HCT116 (cell line): ENCODE measurements around the gene CKS1B. TPM values are rescaled to one million over a fixed set of nuclear protein-coding genes. Genes with fewer than 3 reads are reported as not detected.

Experiments used
- ATAC-seq: fragments of 200-7000 bp; cut with Tn5 transposase; 2 replicates; pipeline ENCODE4 v1.9.1; 2020; ENCODE audit warnings: mild to moderate bottlenecking, moderate library complexity
- BruUV-seq: library from RNA; stranded (reverse); fragments of 400-500 nt; replicated peaks from 2 replicates; lab custom pipeline; 2021; lab: Mats Ljungman, UMichigan
- CTCF ChIA-PET: fragments of 300-600 bp; sonication (Branson Sonifier 250); formaldehyde crosslinking; loops from one replicate; lab custom pipeline; 2021; ENCODE audit warnings: antibody characterized with exemption; lab: Charles Lee
- POLR2A ChIA-PET: fragments of 300-600, 350-600 bp; sonication (Branson Sonifier 250); formaldehyde crosslinking; loops from one replicate; lab custom pipeline; 2021; ENCODE audit warnings: antibody characterized with exemption; lab: Charles Lee
- RAD21 ChIA-PET, 2 experiments: fragments of 300-600 bp; sonication (Branson Sonifier 250); formaldehyde crosslinking; loops; one replicate each; lab custom pipeline; 2023; ENCODE audit warnings: low total read pairs in 2 of 2; ENCODE audit not compliant: uncharacterized antibody in 2 of 2, unreplicated experiment in 2 of 2, low non-redundant PET in 1 of 2; lab: Charles Lee
- DNase-seq: peaks from one replicate; pipeline ENCODE4 v3.0.0-alpha.2; 2010; ENCODE audit warnings: low read depth, low spot score
- H2AFZ ChIP-seq: fragments of 200-600 bp; shearing (Covaris generic), sonication (generic); 2 replicates; pipeline ENCODE4 v1.6.1; 2017; ENCODE audit warnings: low read depth, mixed run types, mixed read lengths, antibody characterized with exemption, low read length; ENCODE audit not compliant: poor library complexity, severe bottlenecking
- H3K27ac ChIP-seq: 2 replicates; pipeline ENCODE4 v1.5.1; 2012; ENCODE audit warnings: low read depth, low read length
- H3K27me3 ChIP-seq: fragments of 200-600 bp; sonication (generic); 2 replicates; pipeline ENCODE4 v1.6.1; 2016; ENCODE audit warnings: mixed run types, low read length, mixed read lengths; ENCODE audit not compliant: insufficient read depth
- H3K36me3 ChIP-seq, 2 experiments: fragments of 200-500 bp in 1 of 2; fragments of 200-600 bp in 1 of 2; sonication (Bioruptor generic) in 1 of 2; sonication (generic) in 1 of 2; 2 replicates each; pipeline versions ENCODE4 v1.5.1 to v1.6.1; 2014 to 2016; ENCODE audit warnings: low read length in 2 of 2, inconsistent platforms in 1 of 2, mixed read lengths in 1 of 2, mixed run types in 1 of 2; ENCODE audit not compliant: insufficient read depth in 2 of 2, control insufficient read depth in 1 of 2
- H3K4me1 ChIP-seq, 2 experiments: fragments of 200-600 bp in 1 of 2; sonication (generic) in 1 of 2; 2 replicates each; pipeline versions ENCODE4 v1.5.1 to v1.6.1; 2012 to 2017; ENCODE audit warnings: low read length in 2 of 2, inconsistent platforms in 1 of 2, mild to moderate bottlenecking in 1 of 2, mixed read lengths in 1 of 2, mixed run types in 1 of 2, moderate library complexity in 1 of 2; ENCODE audit not compliant: insufficient read depth in 2 of 2, control insufficient read depth in 1 of 2
- H3K4me2 ChIP-seq: fragments of 200-600 bp; sonication (generic); 2 replicates; pipeline ENCODE4 v1.6.1; 2017; ENCODE audit warnings: mixed run types, low read length, mixed read lengths
- H3K4me3 ChIP-seq, 2 experiments: fragments of 200-600 bp in 1 of 2; sonication (generic) in 1 of 2; replicated peaks in 1 of 2; 2 replicates each; pipeline ENCODE4 v1.5.1; 2011 to 2016; ENCODE audit warnings: low read length in 2 of 2, control low read depth in 1 of 2, low read depth in 1 of 2, mild to moderate bottlenecking in 1 of 2, mixed read lengths in 1 of 2, mixed run types in 1 of 2
- H3K79me2 ChIP-seq: fragments of 200-600 bp; sonication (generic); 2 replicates; pipeline ENCODE4 v1.6.1; 2017; ENCODE audit warnings: mild to moderate bottlenecking, mixed run types, low read length, moderate library complexity, mixed read lengths; ENCODE audit not compliant: insufficient read depth
- H3K9ac ChIP-seq: fragments of 200-600 bp; sonication (generic); 2 replicates; pipeline ENCODE4 v1.6.1; 2016; ENCODE audit warnings: low read length, mixed read lengths
- H3K9me2 ChIP-seq: fragments of 200-600 bp; sonication (generic), shearing (Covaris generic); 2 replicates; pipeline ENCODE4 v1.6.1; 2017; ENCODE audit warnings: mixed run types, mild to moderate bottlenecking, moderate library complexity; ENCODE audit not compliant: insufficient read depth
- H3K9me3 ChIP-seq, 2 experiments: fragments of 200-500 bp in 1 of 2; fragments of 200-600 bp in 1 of 2; sonication (Bioruptor generic) in 1 of 2; sonication (generic) in 1 of 2; 2 replicates each; pipeline ENCODE4 v1.6.1; 2014 to 2017; ENCODE audit warnings: low read length in 2 of 2, mixed read lengths in 2 of 2, inconsistent platforms in 1 of 2, low read depth in 1 of 2, mild to moderate bottlenecking in 1 of 2, mixed run types in 1 of 2, moderate library complexity in 1 of 2; ENCODE audit not compliant: control insufficient read depth in 1 of 2, insufficient read depth in 1 of 2
- H4K20me1 ChIP-seq: fragments of 200-600 bp; sonication (generic), shearing (Covaris generic); 2 replicates; pipeline ENCODE4 v1.6.1; 2017; ENCODE audit warnings: mixed run types, mild to moderate bottlenecking, moderate library complexity; ENCODE audit not compliant: insufficient read depth
- EZH2phosphoT487 ChIP-seq: fragments of 200-600 bp; IDR thresholded peaks from 2 replicates; pipeline ENCODE4 v1.6.1; 2018; ENCODE audit warnings: antibody characterized with exemption, borderline replicate concordance
- JUND ChIP-seq: IDR thresholded peaks from 2 replicates; pipeline ENCODE4 v1.6.1; 2012
- POLR2AphosphoS5 ChIP-seq: IDR thresholded peaks from 2 replicates; pipeline ENCODE4 v1.6.1; 2011; ENCODE audit warnings: mild to moderate bottlenecking, low read depth, low read length, moderate library complexity
- RAD21 ChIP-seq: IDR thresholded peaks from 2 replicates; pipeline ENCODE4 v1.6.1; 2012; ENCODE audit warnings: low read depth, mild to moderate bottlenecking
- SIN3A ChIP-seq: IDR thresholded peaks from 2 replicates; pipeline ENCODE4 v1.6.1; 2012; ENCODE audit warnings: low read depth
- SRF ChIP-seq: IDR thresholded peaks from 2 replicates; pipeline ENCODE4 v1.6.1; 2012; ENCODE audit warnings: low read depth
- YY1 ChIP-seq: IDR thresholded peaks from 2 replicates; pipeline ENCODE4 v1.6.1; 2011; ENCODE audit warnings: low read length, low read depth, moderate library complexity, mild to moderate bottlenecking; ENCODE audit not compliant: insufficient replicate concordance; ENCODE audit errors: extremely low read depth
- intact Hi-C: fragments of 100-400 bp; cut with micrococcal nuclease; formaldehyde crosslinking; loops from 2 replicates; pipeline ENCODE4 v1.10.0; 2022
- total RNA-seq: library from RNA; stranded (reverse); gene quantifications from one replicate; pipeline ENCODE4 v1.2.1, GENCODE V29; 2021; ENCODE audit not compliant: unreplicated experiment
- TF ChIP-seq, protein P1 (sequence below), 3 experiments: fragments of 200-600 bp in 1 of 3; sonication (generic) in 1 of 3; IDR thresholded peaks in 2 of 3; conservative IDR thresholded peaks in 1 of 3; 2 replicates each; pipeline ENCODE4 v1.5.1; 2012 to 2017; ENCODE audit warnings: low read depth in 2 of 3, low read length in 2 of 3, antibody characterized with exemption in 1 of 3, borderline replicate concordance in 1 of 3, control low read depth in 1 of 3, mild to moderate bottlenecking in 1 of 3, mixed read lengths in 1 of 3, mixed run types in 1 of 3, moderate library complexity in 1 of 3; ENCODE audit not compliant: insufficient read depth in 1 of 3
- TF ChIP-seq, protein P2 (sequence below): IDR thresholded peaks from 2 replicates; pipeline ENCODE4 v1.6.1; 2011; ENCODE audit warnings: mild to moderate bottlenecking, low read length, moderate library complexity; ENCODE audit not compliant: insufficient replicate concordance; ENCODE audit errors: extremely low read depth

The CKS1B gene
- total RNA-seq, 1 experiment from 2014 or later = 229 TPM

DNA sequence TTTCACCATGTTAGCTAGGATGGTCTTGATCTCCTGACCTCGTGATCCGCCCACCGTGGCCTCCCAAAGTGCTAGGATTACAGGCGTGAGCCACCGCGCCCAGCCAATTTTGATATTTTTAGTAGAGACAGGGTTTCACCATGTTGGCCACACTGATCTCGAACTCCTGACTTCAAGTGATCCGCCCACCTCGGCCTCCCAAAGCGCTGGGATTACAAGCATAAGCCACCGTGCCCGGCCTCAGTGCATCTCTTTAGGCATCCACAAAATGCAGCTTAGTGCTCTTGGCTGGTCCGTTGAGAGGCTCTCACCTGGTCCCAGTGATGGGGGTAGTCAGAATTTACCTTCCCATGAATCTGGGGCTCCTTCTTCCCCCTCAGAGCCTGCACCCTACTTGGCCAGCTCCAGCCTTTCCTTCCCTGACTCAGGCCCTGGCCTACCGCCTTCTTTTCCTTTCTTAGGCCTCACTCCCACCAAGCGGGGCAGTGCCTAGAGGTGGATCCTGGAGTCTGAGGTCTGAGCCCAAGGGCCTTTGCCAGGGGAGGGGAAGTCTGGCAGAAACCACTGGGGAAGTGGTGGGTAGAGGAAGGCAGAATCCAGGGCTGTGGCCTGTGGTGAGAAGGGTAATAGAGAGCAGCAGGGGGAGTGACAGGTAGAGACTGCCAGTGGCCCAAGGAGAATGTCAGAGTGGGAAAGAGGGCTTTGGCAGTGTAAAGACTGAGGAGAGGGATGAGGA lies 22.7 kb downstream of the CKS1B start:
- RAD21 ChIA-PET = no interaction called here
- POLR2A ChIA-PET = no interaction called here
- no TSS peak for BruUV-seq

More for the DNA sequence above, 22.7 kb downstream of the CKS1B start:
- intact Hi-C loops = loop anchor here (5.0 kb wide), 1 partner anchor 35 kb away; the partner anchor contains the start of gene PYGO2
- H3K27ac ChIP-seq = no peak overlapping the region
- no peak for ATAC-seq
- no peak for TF ChIP-seq EZH2phosphoT487
- TF ChIP-seq SIN3A = no peak
- no peak for TF ChIP-seq SRF
- TF ChIP-seq RAD21 = no peak
- no peak for TF ChIP-seq POLR2AphosphoS5
- no peak for TF ChIP-seq JUND
- TF ChIP-seq, protein P1, sequence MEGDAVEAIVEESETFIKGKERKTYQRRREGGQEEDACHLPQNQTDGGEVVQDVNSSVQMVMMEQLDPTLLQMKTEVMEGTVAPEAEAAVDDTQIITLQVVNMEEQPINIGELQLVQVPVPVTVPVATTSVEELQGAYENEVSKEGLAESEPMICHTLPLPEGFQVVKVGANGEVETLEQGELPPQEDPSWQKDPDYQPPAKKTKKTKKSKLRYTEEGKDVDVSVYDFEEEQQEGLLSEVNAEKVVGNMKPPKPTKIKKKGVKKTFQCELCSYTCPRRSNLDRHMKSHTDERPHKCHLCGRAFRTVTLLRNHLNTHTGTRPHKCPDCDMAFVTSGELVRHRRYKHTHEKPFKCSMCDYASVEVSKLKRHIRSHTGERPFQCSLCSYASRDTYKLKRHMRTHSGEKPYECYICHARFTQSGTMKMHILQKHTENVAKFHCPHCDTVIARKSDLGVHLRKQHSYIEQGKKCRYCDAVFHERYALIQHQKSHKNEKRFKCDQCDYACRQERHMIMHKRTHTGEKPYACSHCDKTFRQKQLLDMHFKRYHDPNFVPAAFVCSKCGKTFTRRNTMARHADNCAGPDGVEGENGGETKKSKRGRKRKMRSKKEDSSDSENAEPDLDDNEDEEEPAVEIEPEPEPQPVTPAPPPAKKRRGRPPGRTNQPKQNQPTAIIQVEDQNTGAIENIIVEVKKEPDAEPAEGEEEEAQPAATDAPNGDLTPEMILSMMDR (IDR thresholded peaks at IDR 0.05 in 2 of 3, conservative IDR thresholded peaks at IDR 0.05 in 1 of 3; ENCODE audit: borderline replicate concordance in 1 of 3, insufficient read depth in 1 of 3, low read depth in 2 of 3, low read length in 2 of 3) = no peak
- TF ChIP-seq YY1 = no peak
- TF ChIP-seq, protein P2, sequence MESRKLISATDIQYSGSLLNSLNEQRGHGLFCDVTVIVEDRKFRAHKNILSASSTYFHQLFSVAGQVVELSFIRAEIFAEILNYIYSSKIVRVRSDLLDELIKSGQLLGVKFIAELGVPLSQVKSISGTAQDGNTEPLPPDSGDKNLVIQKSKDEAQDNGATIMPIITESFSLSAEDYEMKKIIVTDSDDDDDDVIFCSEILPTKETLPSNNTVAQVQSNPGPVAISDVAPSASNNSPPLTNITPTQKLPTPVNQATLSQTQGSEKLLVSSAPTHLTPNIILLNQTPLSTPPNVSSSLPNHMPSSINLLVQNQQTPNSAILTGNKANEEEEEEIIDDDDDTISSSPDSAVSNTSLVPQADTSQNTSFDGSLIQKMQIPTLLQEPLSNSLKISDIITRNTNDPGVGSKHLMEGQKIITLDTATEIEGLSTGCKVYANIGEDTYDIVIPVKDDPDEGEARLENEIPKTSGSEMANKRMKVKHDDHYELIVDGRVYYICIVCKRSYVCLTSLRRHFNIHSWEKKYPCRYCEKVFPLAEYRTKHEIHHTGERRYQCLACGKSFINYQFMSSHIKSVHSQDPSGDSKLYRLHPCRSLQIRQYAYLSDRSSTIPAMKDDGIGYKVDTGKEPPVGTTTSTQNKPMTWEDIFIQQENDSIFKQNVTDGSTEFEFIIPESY = no peak
- TF ChIP-seq, all 23 proteins: peak for 0
- Histone ChIP-seq H3K4me2 (no peak overlapping the region), H3K36me3 (no peaks in the 10 kb centered on the region), H3K4me3 (no peak overlapping the region), H4K20me1 (no peaks in the 10 kb centered on the region), H3K4me1 (peaks cover 28 to 76% of the 10 kb centered on the region in 2 experiments), H3K9me2 (no peaks in the 10 kb centered on the region), H2AFZ (no peak overlapping the region), H3K27me3 (no peaks in the 10 kb centered on the region), H3K9me3 (no peaks in the 10 kb centered on the region), H3K9ac (no peak overlapping the region), H3K79me2 (no peaks in the 10 kb centered on the region)
- no peak for DNase-seq
- CTCF ChIA-PET = interaction anchor here (2.0 to 2.9 kb wide), 2 partner anchors 20 to 26 kb away, joined by 5 to 10 read pairs; partner anchors contain the start of gene SHC1
